Measurements from ENCODE around the gene MAPKAPK2.
"Not testable (repeated sequence)": the region's sequence is repeated elsewhere in the genome, so short reads cannot be mapped to it uniquely, and the experiment has no call there.

The MAPKAPK2 gene

DNA sequence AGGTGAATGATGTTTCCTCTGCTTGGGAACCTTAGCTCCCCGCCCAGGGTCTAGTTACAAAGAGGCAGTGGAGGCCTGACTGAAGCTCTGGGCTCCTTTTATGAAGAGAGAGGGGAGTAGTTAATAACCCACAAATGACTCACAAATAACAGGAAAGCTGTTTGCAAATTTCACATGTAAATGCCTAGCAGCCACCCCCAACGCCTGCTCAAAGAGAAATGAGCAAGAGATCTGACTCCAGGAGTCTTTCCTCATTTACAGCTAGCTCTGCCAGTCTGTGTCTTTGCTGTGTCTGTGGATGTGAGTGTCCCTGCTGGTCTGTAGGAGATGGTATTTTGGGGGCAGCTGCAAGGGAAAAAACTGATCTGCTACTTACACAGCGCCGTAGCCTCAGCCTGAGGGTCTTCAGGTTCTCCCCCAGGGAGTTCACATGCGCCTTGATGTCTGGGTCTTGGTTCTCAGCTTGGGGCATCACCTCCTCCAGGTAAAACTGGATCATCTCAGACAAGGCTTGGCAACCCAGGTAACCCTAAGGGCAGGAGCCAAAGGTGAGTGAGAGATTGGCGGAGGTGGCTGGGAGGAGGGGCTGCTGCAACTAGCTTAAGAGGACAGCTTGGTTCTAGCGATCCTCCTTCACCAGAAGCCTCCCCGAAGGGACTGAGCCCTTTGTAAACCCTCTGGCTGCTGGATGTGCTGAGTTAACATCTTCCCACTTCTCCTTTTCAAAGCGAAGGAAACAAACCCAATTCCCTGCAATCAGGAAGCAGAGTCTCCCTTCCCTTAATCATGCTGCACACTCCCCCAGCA, 86.0 kb downstream of the MAPKAPK2 start, which contains the start of gene IL19:
IL19 (plus strand) TSS at position 243 of the 807 bp plus-strand sequence. CDS start 65,890 bp downstream, outside the sequence.
- no peaks in the 10 kb centered on the region for H3K36me3 ChIP-seq (ENCODE audit: insufficient read depth, low read length)
- no peaks in the 10 kb centered on the region for H3K27me3 ChIP-seq (ENCODE audit: insufficient read depth, low read length)
- H3K4me3 ChIP-seq (ENCODE audit: low read length) = no peak within 1 kb of the TSS
- H3K9me3 ChIP-seq (ENCODE audit: insufficient read depth, low read depth, low read length) = no peaks in the 10 kb centered on the region
- 57% methylated on average over 9 of the region's 9 CpGs for WGBS
- H3K9ac ChIP-seq (ENCODE audit: low read depth, low read length) = no peak within 1 kb of the TSS
- H3K27ac ChIP-seq (ENCODE audit: low read depth, low read length) = no peak within 1 kb of the TSS
- H3K4me1 ChIP-seq (ENCODE audit: insufficient read depth, low read length) = peaks cover 16% of the 10 kb centered on the region; the same call in 1 of the 2 replicates

DNA sequence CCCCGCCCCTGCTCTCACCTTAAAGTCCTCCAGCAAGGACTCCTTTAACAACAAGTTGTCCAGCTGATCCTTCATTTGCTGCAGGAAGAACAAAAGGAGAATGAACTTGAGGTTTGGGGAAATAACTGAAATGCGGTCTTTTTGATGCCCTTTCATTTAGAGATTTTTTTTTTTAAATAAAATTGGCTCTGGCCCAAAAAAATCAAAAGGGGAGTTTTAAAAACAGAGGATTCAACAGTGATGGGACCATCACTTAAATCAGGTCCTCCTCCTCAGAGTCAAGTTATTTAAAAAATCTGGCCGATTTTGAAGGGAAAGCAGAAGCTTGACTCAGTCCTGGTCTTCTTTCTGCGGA, 86.6 kb downstream of the MAPKAPK2 start:
- Histone ChIP-seq H3K4me1 (ENCODE audit: insufficient read depth, low read length) (peaks cover 14% of the 10 kb centered on the region; the same call in 1 of the 2 replicates), H3K4me3 (ENCODE audit: low read length) (no peak overlapping the region), H3K9me3 (ENCODE audit: insufficient read depth, low read depth, low read length) (no peaks in the 10 kb centered on the region), H3K27me3 (ENCODE audit: insufficient read depth, low read length) (no peaks in the 10 kb centered on the region), H3K9ac (ENCODE audit: low read depth, low read length) (no peak overlapping the region), H3K36me3 (ENCODE audit: insufficient read depth, low read length) (no peaks in the 10 kb centered on the region), H3K27ac (ENCODE audit: low read depth, low read length) (no peak overlapping the region)
- WGBS = 83% methylated on average over 4 of the region's 4 CpGs

DNA sequence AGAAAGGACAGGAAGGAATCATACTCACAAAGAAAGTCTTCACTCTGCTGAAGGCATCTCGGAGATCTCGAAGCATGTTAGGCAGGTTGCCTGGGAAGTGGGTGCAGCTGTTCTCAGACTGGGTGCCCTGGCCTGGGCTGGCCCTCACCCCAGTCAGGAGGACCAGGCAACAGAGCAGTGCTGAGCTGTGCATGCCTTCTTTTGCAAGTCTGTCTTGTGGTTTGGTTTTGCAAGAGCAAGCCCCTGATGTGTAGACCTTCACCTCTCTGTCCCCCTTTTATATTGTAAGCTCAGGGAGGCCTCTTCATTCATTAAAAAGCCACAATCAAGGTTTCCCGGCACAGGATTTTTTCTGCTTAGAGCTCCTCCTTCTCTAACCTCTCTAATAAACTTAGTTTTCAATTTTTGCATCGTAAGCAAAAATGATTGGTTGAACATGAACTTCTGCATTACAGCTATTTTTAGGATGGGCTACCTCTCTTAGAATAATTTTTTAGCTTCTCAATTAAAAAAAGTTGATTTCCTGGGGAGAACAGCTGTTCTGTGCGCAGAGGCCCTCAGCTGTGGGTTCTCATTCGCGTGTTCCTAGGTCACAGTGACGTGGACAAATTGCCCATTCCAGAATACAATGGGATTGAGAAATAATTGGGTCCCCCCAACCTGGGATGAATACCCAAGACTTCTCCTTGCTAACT, 87.7 kb downstream of the MAPKAPK2 start, which contains the start of gene IL10:
IL10 (minus strand) TSS at position 252 of the 695 bp plus-strand sequence; CDS start at position 193, 59 bp downstream.
- WGBS = 92% methylated on average over 8 of the region's 8 CpGs
- H3K27ac ChIP-seq (ENCODE audit: low read depth, low read length) = no peak within 1 kb of the TSS
- H3K9ac ChIP-seq (ENCODE audit: low read depth, low read length) = no peak within 1 kb of the TSS
- no peaks in the 10 kb centered on the region for H3K27me3 ChIP-seq (ENCODE audit: insufficient read depth, low read length)
- H3K4me3 ChIP-seq (ENCODE audit: low read length) = no peak within 1 kb of the TSS
- peaks cover 14% of the 10 kb centered on the region; the same call in 1 of the 2 replicates for H3K4me1 ChIP-seq (ENCODE audit: insufficient read depth, low read length)
- no peaks in the 10 kb centered on the region for H3K36me3 ChIP-seq (ENCODE audit: insufficient read depth, low read length)
- H3K9me3 ChIP-seq (ENCODE audit: insufficient read depth, low read depth, low read length) = no peaks in the 10 kb centered on the region

DNA sequence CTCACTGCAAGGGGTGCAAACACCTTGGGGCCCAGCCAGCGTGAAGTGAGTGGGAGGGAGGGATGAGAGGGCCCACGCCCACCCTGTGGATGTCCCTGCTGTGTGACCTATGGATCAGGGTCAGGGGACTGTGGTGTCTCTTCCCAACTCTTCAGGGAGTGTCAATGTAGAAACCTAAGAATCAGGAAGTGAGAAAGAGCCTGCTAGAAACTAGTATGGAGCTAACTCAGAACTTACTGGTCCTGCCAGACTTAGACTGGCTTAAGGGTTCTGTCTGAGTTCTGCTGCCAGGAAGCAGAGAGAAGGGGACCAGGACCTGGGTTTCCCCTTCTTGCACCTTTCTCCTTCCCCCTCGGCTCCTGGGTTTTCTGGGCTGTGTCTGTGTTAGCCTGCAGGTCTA, 89.4 kb downstream of the MAPKAPK2 start:
- H3K9me3 ChIP-seq (ENCODE audit: insufficient read depth, low read depth, low read length) = no peaks in the 10 kb centered on the region
- H3K27me3 ChIP-seq (ENCODE audit: insufficient read depth, low read length) = no peaks in the 10 kb centered on the region
- peaks cover 14% of the 10 kb centered on the region; the same call in 1 of the 2 replicates for H3K4me1 ChIP-seq (ENCODE audit: insufficient read depth, low read length)
- H3K27ac ChIP-seq (ENCODE audit: low read depth, low read length) = no peak overlapping the region
- 88% methylated on average over 3 of the region's 3 CpGs for WGBS
- no peak overlapping the region for H3K4me3 ChIP-seq (ENCODE audit: low read length)
- H3K9ac ChIP-seq (ENCODE audit: low read depth, low read length) = no peak overlapping the region
- H3K36me3 ChIP-seq (ENCODE audit: insufficient read depth, low read length) = no peaks in the 10 kb centered on the region

DNA sequence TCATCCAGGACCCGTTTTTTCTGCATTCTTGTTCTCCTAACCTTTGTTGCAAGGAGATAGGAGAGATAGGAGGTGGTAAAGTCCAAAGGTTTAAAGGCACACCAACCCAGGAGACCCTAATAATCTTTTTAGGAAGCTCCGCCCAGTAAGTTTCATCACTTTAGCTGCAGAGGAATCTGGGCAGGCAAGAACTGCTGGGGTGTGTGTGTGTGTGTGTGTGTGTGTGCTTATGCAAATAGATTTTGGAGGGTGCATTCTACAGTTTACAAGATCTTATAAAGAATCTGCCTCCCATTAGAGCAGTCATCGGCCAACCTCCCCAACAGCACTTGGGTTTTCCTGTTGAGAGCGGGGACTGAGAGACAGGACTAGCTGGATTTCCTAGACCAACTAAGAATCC, 91.5 kb downstream of the MAPKAPK2 start:
- no peaks in the 10 kb centered on the region for H3K27me3 ChIP-seq (ENCODE audit: insufficient read depth, low read length)
- H3K27ac ChIP-seq (ENCODE audit: low read depth, low read length) = no peak overlapping the region
- H3K9me3 ChIP-seq (ENCODE audit: insufficient read depth, low read depth, low read length) = no peaks in the 10 kb centered on the region
- no peaks in the 10 kb centered on the region for H3K36me3 ChIP-seq (ENCODE audit: insufficient read depth, low read length)
- H3K4me3 ChIP-seq (ENCODE audit: low read length) = no peak overlapping the region
- 89% methylated on average over 2 of the region's 4 CpGs for WGBS
- H3K9ac ChIP-seq (ENCODE audit: low read depth, low read length) = no peak overlapping the region
- H3K4me1 ChIP-seq (ENCODE audit: insufficient read depth, low read length) = 0 out of 2 replicates have a peak, but pooled peaks cover 1% of the 10 kb centered on the region

DNA sequence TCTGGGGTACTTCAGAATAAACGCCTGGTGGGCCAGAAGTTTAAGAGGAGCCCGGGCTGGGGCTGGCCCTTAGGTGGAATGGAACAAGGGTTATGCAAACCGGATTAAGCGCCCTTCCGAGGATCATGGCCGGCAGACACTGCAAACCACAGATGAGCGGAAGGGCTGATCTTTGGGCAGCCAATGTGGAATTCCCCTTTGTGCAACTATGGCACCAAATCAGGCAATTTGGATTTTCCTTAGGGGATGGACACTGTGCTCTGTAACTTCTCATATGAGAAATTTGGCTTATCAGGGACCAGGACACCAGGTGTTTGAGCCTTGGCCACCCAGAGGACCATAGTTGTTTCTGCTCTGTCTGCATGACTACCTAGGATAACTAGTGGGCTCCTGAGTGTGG, 93.3 kb downstream of the MAPKAPK2 start:
- Histone ChIP-seq H3K9ac (ENCODE audit: low read depth, low read length) (no peak overlapping the region), H3K36me3 (ENCODE audit: insufficient read depth, low read length) (no peaks in the 10 kb centered on the region), H3K27me3 (ENCODE audit: insufficient read depth, low read length) (no peaks in the 10 kb centered on the region), H3K4me3 (ENCODE audit: low read length) (no peak overlapping the region), H3K4me1 (ENCODE audit: insufficient read depth, low read length) (no peaks in the 10 kb centered on the region), H3K27ac (ENCODE audit: low read depth, low read length) (no peak overlapping the region), H3K9me3 (ENCODE audit: insufficient read depth, low read depth, low read length) (no peaks in the 10 kb centered on the region)
- WGBS = 79% methylated on average over 7 of the region's 7 CpGs

DNA sequence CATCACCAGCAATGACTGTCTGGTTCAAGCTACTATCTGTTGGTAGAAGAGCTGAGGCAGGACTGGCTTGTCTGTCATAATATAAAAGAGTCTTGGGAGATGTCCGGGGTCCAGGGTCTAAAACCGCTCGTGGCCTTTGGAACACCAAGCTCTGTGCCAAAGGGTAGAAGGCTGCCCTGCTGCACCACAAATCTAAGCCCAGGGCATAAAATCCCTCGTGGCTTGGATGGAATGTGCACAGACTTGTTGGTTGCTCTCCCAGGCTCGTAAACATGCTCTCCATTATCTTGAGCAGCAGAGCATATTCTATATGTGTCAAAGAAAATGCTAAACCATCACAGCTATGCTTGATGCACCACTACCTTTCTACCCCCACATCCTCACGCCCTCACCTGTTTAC, 94.2 kb downstream of the MAPKAPK2 start:
- H3K9ac ChIP-seq (ENCODE audit: low read depth, low read length); H3K36me3 ChIP-seq (ENCODE audit: insufficient read depth, low read length); H3K4me1 ChIP-seq (ENCODE audit: insufficient read depth, low read length); H3K27me3 ChIP-seq (ENCODE audit: insufficient read depth, low read length); H3K9me3 ChIP-seq (ENCODE audit: insufficient read depth, low read depth, low read length); H3K27ac ChIP-seq (ENCODE audit: low read depth, low read length); H3K4me3 ChIP-seq (ENCODE audit: low read length): not testable (repeated sequence)
- WGBS = 91% methylated on average over 6 of the region's 6 CpGs

GRCh38 chr1:206779638-206780037, 94.9 kb downstream of the MAPKAPK2 start:
- Histone ChIP-seq H3K4me1 (ENCODE audit: insufficient read depth, low read length) (no peaks in the 10 kb centered on the region), H3K9ac (ENCODE audit: low read depth, low read length) (no peak overlapping the region), H3K4me3 (ENCODE audit: low read length) (no peak overlapping the region), H3K9me3 (ENCODE audit: insufficient read depth, low read depth, low read length) (no peaks in the 10 kb centered on the region), H3K27ac (ENCODE audit: low read depth, low read length) (no peak overlapping the region), H3K36me3 (ENCODE audit: insufficient read depth, low read length) (no peaks in the 10 kb centered on the region), H3K27me3 (ENCODE audit: insufficient read depth, low read length) (no peaks in the 10 kb centered on the region)
- WGBS = 93% methylated on average over 2 of the region's 2 CpGs

- no peak overlapping the region for H3K27ac ChIP-seq (ENCODE audit: low read depth, low read length)
- WGBS = 95% methylated on average over 2 of the region's 2 CpGs
- H3K27me3 ChIP-seq (ENCODE audit: insufficient read depth, low read length) = no peaks in the 10 kb centered on the region
- H3K4me1 ChIP-seq (ENCODE audit: insufficient read depth, low read length) = no peaks in the 10 kb centered on the region
- H3K4me3 ChIP-seq (ENCODE audit: low read length) = no peak overlapping the region
- no peaks in the 10 kb centered on the region for H3K36me3 ChIP-seq (ENCODE audit: insufficient read depth, low read length)
- no peaks in the 10 kb centered on the region for H3K9me3 ChIP-seq (ENCODE audit: insufficient read depth, low read depth, low read length)
- no peak overlapping the region for H3K9ac ChIP-seq (ENCODE audit: low read depth, low read length)
These were observed 97.7 kb downstream of the MAPKAPK2 start for GRCh38 chr1:206782448-206782847.

- Histone ChIP-seq H3K4me3 (ENCODE audit: low read length) (no peak overlapping the region), H3K36me3 (ENCODE audit: insufficient read depth, low read length) (no peaks in the 10 kb centered on the region), H3K9me3 (ENCODE audit: insufficient read depth, low read depth, low read length) (no peaks in the 10 kb centered on the region), H3K4me1 (ENCODE audit: insufficient read depth, low read length) (no peaks in the 10 kb centered on the region), H3K27ac (ENCODE audit: low read depth, low read length) (no peak overlapping the region), H3K9ac (ENCODE audit: low read depth, low read length) (no peak overlapping the region), H3K27me3 (ENCODE audit: insufficient read depth, low read length) (peaks cover 3% of the 10 kb centered on the region; the same call in 1 of the 2 replicates)
- WGBS = 91% methylated on average over 7 of the region's 7 CpGs
These were observed 98.8 kb downstream of the MAPKAPK2 start for GRCh38 chr1:206783506-206783905.

All from HUES64 (cell line).